ENCODE measurements around the gene RXRA.

RXRA gene

GRCh38 chr9:134336924-134337323 lies 10.7 kb downstream of the RXRA start:
- DNase-seq (ENCODE audit: low read depth, low spot score), result no peak

DNA sequence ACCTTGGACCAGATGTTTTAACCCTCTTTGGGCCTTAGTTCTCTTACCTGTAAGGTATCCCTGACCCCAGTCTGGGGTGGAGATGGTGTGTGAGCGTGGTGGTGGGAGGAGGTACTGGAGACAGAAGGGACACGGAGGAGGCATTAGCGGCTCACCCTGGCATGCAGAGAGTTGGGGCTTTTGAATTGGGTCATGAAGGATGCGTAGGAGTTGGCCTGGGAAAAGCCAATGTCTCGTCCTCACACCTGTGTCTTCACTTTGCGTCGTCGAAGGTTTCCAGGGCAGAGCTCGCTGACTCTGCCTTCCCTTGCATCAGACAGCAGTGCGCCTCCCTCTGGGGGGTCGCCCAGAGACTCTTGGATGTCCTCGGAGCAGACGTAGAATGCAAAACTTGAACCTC lies 11.2 kb downstream of the RXRA start:
- no peak for DNase-seq (ENCODE audit: low read depth, low spot score)

GRCh38 chr9:134338394-134339182 lies 12.3 kb downstream of the RXRA start:
- DNase-seq (ENCODE audit: low read depth, low spot score), result no peak

DNA sequence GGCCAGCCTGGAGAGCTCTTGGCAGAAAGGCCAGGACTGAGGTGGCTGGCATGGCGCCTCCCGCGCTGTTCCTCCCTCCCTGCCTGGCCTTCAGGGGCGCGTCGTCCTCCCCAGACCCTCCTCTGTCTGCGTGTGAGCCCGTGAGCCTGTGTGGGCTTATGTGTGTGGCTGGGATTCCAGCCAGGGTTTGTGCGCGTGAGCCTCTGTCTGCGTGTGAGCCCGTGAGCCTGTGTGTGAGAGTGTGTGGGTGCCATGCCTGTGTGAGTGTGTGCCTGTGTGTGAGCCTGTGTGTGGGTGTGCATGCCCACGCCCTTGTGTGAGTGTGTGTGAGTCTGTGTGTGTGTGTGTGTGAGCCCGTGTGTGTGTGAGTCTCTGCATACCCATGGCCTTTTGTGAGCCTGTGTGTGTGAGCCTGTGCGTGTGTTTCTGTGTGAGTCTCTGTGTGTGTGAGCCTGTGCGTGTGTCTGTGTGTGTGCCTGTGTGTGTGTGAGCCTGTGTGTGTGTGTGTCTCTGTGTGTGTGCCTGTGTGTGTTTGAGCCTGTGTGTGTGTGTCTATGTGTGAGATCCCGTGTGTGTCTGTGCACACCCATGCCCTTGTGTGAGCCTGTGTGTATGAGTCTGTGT lies 13.0 kb downstream of the RXRA start:
- DNase-seq (ENCODE audit: low read depth, low spot score), result no peak

GRCh38 chr9:134340475-134341160 lies 14.4 kb downstream of the RXRA start:
- no peak for DNase-seq (ENCODE audit: low read depth, low spot score)

GRCh38 chr9:134341306-134341705 lies 15.1 kb downstream of the RXRA start:
- DNase-seq (ENCODE audit: low read depth, low spot score), result no peak

DNA sequence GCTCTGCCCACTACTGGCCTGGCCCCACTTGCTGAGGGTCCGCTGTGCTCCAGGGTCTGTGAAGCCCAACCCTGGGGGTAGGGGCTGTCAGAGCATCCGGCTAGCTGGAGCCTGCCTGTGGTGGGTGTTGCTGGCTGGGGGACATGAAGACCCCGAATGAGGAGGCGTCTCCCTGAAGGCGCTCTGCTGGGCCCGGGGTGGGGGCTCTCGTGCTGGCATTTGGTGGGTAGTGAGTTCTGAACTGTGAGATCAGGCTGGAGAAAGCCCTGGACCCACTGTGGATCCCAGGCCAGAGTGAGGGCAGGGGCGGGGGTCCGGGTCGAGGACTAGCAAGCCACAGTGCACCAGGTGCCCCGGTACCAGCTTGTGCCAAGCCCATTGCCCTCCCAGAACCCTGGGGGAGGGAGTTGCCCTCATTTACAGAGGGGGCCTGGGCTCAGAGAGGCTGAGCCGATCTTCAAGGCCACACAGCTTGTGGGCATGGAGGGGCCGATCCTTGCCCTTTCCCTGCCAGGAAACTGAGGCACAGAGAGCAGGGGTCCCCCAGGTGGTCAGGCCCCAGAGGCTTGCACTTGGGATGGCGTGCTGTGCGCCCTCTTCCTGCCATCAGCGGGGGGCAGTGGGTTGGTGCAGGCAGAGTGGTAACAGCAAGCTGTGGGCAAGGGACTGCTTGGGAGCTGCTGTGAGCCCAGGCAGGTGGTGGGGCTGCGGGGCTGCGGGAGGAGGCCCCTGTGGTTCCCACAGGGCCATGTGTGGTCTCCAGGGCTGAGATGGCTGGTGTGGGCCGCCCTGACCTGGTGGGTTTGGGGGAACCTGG lies 15.9 kb downstream of the RXRA start:
- no peak for DNase-seq (ENCODE audit: low read depth, low spot score)

GRCh38 chr9:134342746-134343115 lies 16.5 kb downstream of the RXRA start:
- no peak for DNase-seq (ENCODE audit: low read depth, low spot score)

DNA sequence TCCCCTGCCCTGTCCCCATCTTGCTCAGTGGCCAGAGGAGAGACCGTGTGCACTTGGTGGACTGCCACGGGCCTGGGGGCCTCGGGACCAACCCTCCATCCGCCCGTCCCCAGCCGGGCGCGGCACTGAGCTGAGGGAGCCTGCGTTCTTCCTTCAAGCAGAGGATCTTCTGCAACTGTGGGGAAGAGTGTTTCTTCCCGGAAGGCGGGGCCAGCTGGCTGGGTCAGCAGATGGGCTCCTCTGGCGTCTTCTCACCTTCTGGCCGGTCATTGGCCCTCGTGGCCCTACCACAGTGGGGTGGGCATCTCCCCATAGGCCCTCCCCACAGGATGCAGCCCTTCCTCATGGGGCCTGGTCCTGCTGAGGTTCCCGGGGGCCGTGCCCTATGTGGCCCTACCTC lies 17.4 kb downstream of the RXRA start:
- DNase-seq (ENCODE audit: low read depth, low spot score), result no peak

GRCh38 chr9:134344068-134344799 lies 18.0 kb downstream of the RXRA start:
- no peak for DNase-seq (ENCODE audit: low read depth, low spot score)

GRCh38 chr9:134344800-134345310 lies 18.6 kb downstream of the RXRA start:
- DNase-seq (ENCODE audit: low read depth, low spot score), result no peak

DNA sequence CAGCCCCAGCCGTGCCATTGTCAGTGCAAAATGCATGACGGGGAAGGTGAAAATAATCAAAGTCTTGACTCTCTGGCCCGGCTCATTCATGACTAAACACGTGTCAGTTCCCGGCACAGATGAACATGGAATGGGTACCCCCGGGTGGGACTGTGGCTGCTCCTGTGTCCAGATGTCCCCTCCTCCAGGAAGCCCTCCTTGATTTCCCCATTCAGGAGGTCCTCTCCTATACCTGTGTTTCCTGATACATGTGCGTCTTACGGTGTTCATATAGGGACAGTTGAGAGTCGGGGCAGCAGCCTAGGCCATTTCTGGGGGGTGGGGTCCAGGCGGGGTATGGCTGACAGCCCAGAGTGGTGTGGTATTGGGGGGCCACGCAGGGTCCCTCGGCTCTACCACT lies 19.5 kb downstream of the RXRA start:
- no peak for DNase-seq (ENCODE audit: low read depth, low spot score)

DNA sequence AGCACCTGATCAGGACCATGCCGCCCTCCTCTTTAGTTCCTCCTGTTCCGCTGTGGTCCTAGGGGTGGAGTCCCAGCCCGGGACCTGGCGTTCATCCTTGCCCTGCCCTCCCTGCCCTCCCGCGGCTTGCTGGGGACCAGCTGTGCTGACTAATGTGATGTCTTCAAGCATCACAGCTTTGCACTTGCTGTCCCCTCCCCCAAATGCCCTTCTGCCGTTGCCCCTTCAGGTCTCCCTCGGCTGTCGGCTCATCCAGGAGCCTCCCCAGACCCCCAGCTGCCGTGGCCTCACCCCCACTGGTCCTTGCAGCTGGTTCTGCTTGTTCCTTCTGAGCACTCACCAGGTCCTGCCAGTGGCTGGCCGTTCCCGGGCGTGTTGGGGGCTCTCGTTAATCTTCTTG lies 19.9 kb downstream of the RXRA start:
- DNase-seq (ENCODE audit: low read depth, low spot score), result no peak

DNA sequence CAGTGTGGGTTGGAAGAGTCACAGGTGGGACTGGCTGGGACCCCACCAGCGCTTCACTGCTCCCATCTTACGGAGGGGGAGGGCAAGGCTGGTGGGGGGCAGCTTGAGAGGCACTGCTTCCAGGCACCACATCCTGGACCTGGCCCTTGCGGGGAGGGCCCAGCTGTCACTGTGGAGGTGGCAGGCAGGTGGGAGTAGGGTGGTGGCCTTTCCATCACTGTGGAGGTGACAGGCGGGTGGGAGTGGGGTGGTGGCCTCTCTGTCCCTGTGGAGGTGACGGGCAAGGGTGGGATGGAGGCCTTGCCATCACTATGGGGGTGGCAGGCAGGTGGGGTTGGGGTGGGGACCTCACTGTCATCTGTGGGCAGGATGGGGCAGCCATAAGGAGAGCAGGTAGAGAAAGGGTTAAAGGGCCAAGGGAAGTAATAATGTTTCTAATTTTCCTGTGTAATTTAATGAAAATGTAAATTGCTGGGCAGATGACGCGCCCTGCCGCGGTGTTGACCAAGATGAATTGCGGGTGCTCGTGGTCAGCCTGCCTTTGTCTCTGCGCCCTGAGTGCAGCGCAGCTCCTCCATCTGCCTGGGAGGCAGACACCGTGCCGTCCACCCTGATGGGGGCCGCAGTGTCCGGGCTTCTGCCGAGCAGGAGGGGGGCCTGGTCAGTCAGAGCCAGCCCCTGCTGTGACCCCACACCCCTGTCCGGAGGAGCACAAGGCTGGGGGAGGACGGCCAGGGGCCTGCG lies 20.8 kb downstream of the RXRA start:
- DNase-seq (ENCODE audit: low read depth, low spot score), result no peak

DNA sequence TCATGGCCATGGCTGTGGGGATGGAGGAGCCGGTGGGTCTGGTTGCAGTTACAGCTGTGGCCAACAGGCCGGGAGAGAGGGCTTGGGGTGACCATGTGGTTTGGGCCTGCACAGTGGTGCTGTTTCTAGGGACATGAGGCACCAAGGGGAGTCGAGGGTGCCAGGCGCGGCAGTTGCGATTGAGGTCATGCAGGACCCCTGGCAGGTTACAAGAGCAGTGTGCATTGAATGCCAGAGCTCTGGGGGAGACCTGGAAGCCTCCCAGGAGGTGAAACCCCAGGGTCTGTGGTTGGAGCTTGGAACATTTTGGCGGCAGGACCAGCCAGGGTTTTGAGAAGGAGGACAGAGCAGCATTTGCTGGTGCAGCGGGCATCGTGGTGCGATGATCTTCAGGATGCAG lies 21.7 kb downstream of the RXRA start:
- no peak for DNase-seq (ENCODE audit: low read depth, low spot score)

GRCh38 chr9:134348404-134349155 lies 22.3 kb downstream of the RXRA start:
- no peak for DNase-seq (ENCODE audit: low read depth, low spot score)

DNA sequence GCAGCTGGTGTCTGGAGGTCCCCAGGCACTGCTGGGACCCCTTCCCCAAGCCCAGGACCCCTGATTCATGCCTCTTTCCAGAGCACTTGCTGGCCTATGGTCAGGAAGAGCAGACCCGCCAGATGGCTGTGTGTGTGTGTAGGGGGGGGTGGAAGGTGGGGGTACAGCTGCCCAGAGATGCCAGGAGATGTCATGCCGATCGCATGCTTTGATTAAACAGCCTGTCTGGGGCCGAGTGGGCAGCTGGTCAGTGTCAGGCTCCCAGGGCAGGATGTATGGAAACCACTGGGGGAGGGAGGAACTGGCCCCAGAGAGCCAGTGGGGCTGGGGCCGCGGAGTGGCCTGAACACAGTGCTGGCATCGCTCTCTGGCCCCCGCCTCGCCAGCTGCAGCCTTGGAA lies 23.7 kb downstream of the RXRA start:
- no peak for DNase-seq (ENCODE audit: low read depth, low spot score)

GRCh38 chr9:134350416-134350994 lies 24.2 kb downstream of the RXRA start:
- no peak for DNase-seq (ENCODE audit: low read depth, low spot score)

GRCh38 chr9:134351606-134352176 lies 25.4 kb downstream of the RXRA start:
- no peak for DNase-seq (ENCODE audit: low read depth, low spot score)

Data from activated naive CD8-positive, alpha-beta T cell treated with anti-CD3 and anti-CD28 coated beads, Interleukin-2, amount 50 U/mL, for 16 hours (primary cell).